Measurements from ENCODE around the gene CCR5AS.
A peak's percentile ranks its signal among the peaks of the same experiment; 100 is the strongest.

CCR5AS gene

GRCh38 chr3:46365737-46366524 lies 40.9 kb downstream of the CCR5AS start:
- H4K91ac ChIP-seq (ENCODE audit: low read length) = no peak overlapping the region
- no peak overlapping the region for H2BK5ac ChIP-seq (ENCODE audit: low read depth, low read length, poor library complexity, severe bottlenecking)
- H3K4ac ChIP-seq (ENCODE audit: low read depth in 1 of 2, low read length in 2 of 2) = no peak overlapping the region
- no peak overlapping the region for H2BK120ac ChIP-seq (ENCODE audit: low read depth, low read length)
- H3K27ac ChIP-seq (ENCODE audit: low read length, poor library complexity, severe bottlenecking) = no peak overlapping the region
- H3K4me1 ChIP-seq (ENCODE audit: control insufficient read depth, insufficient read depth, low read depth, low read length) = no peaks in the 10 kb centered on the region
- peaks cover 8 to 18% of the 10 kb centered on the region in 2 experiments for H3K27me3 ChIP-seq (ENCODE audit: control insufficient read depth in 1 of 2, insufficient read depth in 1 of 2, low read length in 2 of 2)
- H2BK15ac ChIP-seq (ENCODE audit: low read depth, poor library complexity, severe bottlenecking) = no peak overlapping the region
- DNase-seq = no peak
- no peaks in the 10 kb centered on the region for H3K79me1 ChIP-seq (replicated peaks; ENCODE audit: low read length, poor library complexity, severe bottlenecking)
- 93% methylated on average over 4 of the region's 5 CpGs for WGBS
- H3K18ac ChIP-seq (ENCODE audit: low read depth in 1 of 2, low read length in 2 of 2) = no peak overlapping the region
- no peak overlapping the region for H3K14ac ChIP-seq (ENCODE audit: low read length in 2 of 2)
- no peaks in the 10 kb centered on the region for H3K9me3 ChIP-seq (ENCODE audit: control insufficient read depth, low read length)
- no peaks in the 10 kb centered on the region for H3K36me3 ChIP-seq (ENCODE audit: control insufficient read depth in 1 of 2, insufficient read depth in 2 of 2, low read depth in 1 of 2, low read length in 2 of 2)
- no peak overlapping the region for H2AFZ ChIP-seq (ENCODE audit: low read depth, low read length)
- no peak overlapping the region for H3K4me3 ChIP-seq (ENCODE audit: insufficient read depth in 1 of 2, low read depth in 1 of 2, low read length in 2 of 2)
- H4K8ac ChIP-seq (ENCODE audit: low read length) = no peak overlapping the region
- H2BK12ac ChIP-seq (ENCODE audit: low read length in 2 of 2) = no peak overlapping the region
- H3K4me2 ChIP-seq (ENCODE audit: low read length, poor library complexity, severe bottlenecking) = no peak overlapping the region
- no peak overlapping the region for H2AK5ac ChIP-seq (ENCODE audit: low read length, severe bottlenecking)
- no peak overlapping the region for H3K23ac ChIP-seq (ENCODE audit: low read length in 2 of 2)
- H3K9ac ChIP-seq (ENCODE audit: low read length) = no peak overlapping the region

GRCh38 chr3:46365041-46365440 lies 41.8 kb downstream of the CCR5AS start:
- Histone ChIP-seq H2BK15ac (ENCODE audit: low read depth, poor library complexity, severe bottlenecking) (no peak overlapping the region), H2AFZ (ENCODE audit: low read depth, low read length) (no peak overlapping the region), H3K9me3 (ENCODE audit: control insufficient read depth, low read length) (no peaks in the 10 kb centered on the region), H3K79me1 (replicated peaks; ENCODE audit: low read length, poor library complexity, severe bottlenecking) (no peaks in the 10 kb centered on the region), H2BK12ac (ENCODE audit: low read length in 2 of 2) (no peak overlapping the region), H3K4me1 (ENCODE audit: control insufficient read depth, insufficient read depth, low read depth, low read length) (no peaks in the 10 kb centered on the region), H3K4ac (ENCODE audit: low read depth in 1 of 2, low read length in 2 of 2) (no peak overlapping the region), H4K91ac (ENCODE audit: low read length) (no peak overlapping the region), H2AK5ac (ENCODE audit: low read length, severe bottlenecking) (no peak overlapping the region), H3K14ac (ENCODE audit: low read length in 2 of 2) (no peak overlapping the region), H3K23ac (ENCODE audit: low read length in 2 of 2) (no peak overlapping the region), H2BK5ac (ENCODE audit: low read depth, low read length, poor library complexity, severe bottlenecking) (no peak overlapping the region), H3K4me2 (ENCODE audit: low read length, poor library complexity, severe bottlenecking) (no peak overlapping the region), H3K36me3 (ENCODE audit: control insufficient read depth in 1 of 2, insufficient read depth in 2 of 2, low read depth in 1 of 2, low read length in 2 of 2) (no peaks in the 10 kb centered on the region), H3K18ac (ENCODE audit: low read depth in 1 of 2, low read length in 2 of 2) (no peak overlapping the region), H4K8ac (ENCODE audit: low read length) (no peak overlapping the region), H3K9ac (ENCODE audit: low read length) (no peak overlapping the region), H2BK120ac (ENCODE audit: low read depth, low read length) (no peak overlapping the region), H3K27ac (ENCODE audit: low read length, poor library complexity, severe bottlenecking) (no peak overlapping the region), H3K4me3 (ENCODE audit: insufficient read depth in 1 of 2, low read depth in 1 of 2, low read length in 2 of 2) (no peak overlapping the region), H3K27me3 (ENCODE audit: control insufficient read depth in 1 of 2, insufficient read depth in 1 of 2, low read length in 2 of 2) (peaks cover 8 to 26% of the 10 kb centered on the region in 2 experiments)
- no peak for DNase-seq
- 80% methylated on average over 1 of the region's 4 CpGs for WGBS

DNA sequence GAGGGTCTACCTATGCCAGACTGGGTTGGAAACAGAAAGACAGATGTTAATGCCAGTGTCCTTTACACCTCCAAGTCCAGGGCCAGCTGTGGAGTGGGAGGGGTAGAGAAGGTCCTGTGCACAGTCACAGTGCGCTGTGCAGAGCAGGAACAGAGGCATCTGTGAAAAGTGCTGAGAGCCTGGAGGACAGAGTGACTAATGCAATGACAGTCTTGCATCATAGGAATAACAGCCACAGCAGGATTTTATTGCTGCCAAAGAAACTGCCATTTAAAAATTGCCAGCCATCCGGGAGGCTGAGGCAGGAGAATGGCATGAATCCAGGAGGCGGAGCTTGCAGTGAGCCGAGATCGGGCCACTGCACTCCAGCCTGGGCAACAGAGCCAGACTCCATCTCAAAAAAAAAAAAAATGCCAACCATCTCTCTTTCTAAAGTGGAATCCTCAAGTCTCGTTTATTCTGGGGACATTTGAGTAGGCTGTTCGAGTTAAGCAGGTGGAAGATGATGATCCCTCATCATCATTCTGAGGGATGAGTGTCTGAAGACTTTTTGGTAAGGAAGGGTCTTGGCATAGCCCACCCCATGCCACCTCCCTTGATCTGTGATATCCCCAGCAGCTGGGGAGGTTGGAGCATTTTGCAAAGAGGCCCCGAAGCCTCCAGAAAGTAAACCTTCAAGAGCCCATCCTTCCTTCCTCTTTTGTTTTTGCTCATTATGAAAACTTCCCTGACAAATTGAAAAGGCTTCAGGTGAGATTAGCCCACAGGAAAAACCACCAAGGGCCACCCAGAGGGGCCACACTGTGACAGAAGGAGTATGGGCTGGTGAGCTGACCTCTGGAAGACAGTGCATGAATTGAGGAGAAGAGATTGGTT lies 45.2 kb downstream of the CCR5AS start:
- WGBS = 78% methylated on average over 7 of the region's 8 CpGs
- Histone ChIP-seq H3K14ac (ENCODE audit: low read length in 2 of 2) (no peak overlapping the region), H3K9me3 (ENCODE audit: control insufficient read depth, low read length) (no peaks in the 10 kb centered on the region), H3K23ac (ENCODE audit: low read length in 2 of 2) (no peak overlapping the region), H2AFZ (ENCODE audit: low read depth, low read length) (no peak overlapping the region), H3K79me1 (replicated peaks; ENCODE audit: low read length, poor library complexity, severe bottlenecking) (no peaks in the 10 kb centered on the region), H2BK120ac (ENCODE audit: low read depth, low read length) (no peak overlapping the region), H3K4me2 (ENCODE audit: low read length, poor library complexity, severe bottlenecking) (no peak overlapping the region), H2BK5ac (ENCODE audit: low read depth, low read length, poor library complexity, severe bottlenecking) (no peak overlapping the region), H2BK12ac (ENCODE audit: low read length in 2 of 2) (no peak overlapping the region), H3K4me3 (ENCODE audit: insufficient read depth in 1 of 2, low read depth in 1 of 2, low read length in 2 of 2) (no peak overlapping the region), H4K8ac (ENCODE audit: low read length) (no peak overlapping the region), H2BK15ac (ENCODE audit: low read depth, poor library complexity, severe bottlenecking) (no peak overlapping the region), H2AK5ac (ENCODE audit: low read length, severe bottlenecking) (no peak overlapping the region), H4K91ac (ENCODE audit: low read length) (no peak overlapping the region), H3K9ac (ENCODE audit: low read length) (no peak overlapping the region), H3K18ac (ENCODE audit: low read depth in 1 of 2, low read length in 2 of 2) (no peak overlapping the region), H3K36me3 (ENCODE audit: control insufficient read depth in 1 of 2, insufficient read depth in 2 of 2, low read depth in 1 of 2, low read length in 2 of 2) (no peaks in the 10 kb centered on the region), H3K4ac (ENCODE audit: low read depth in 1 of 2, low read length in 2 of 2) (no peak overlapping the region), H3K4me1 (ENCODE audit: control insufficient read depth, insufficient read depth, low read depth, low read length) (no peaks in the 10 kb centered on the region), H3K27me3 (ENCODE audit: control insufficient read depth in 1 of 2, insufficient read depth in 1 of 2, low read length in 2 of 2) (peaks cover 27 to 29% of the 10 kb centered on the region in 2 experiments), H3K27ac (ENCODE audit: low read length, poor library complexity, severe bottlenecking) (no peak overlapping the region)
- peak; percentile 49 for DNase-seq

- Histone ChIP-seq H2BK5ac (ENCODE audit: low read depth, low read length, poor library complexity, severe bottlenecking) (no peak overlapping the region), H2AFZ (ENCODE audit: low read depth, low read length) (no peak overlapping the region), H2AK5ac (ENCODE audit: low read length, severe bottlenecking) (no peak overlapping the region), H3K23ac (ENCODE audit: low read length in 2 of 2) (no peak overlapping the region), H3K4me3 (ENCODE audit: insufficient read depth in 1 of 2, low read depth in 1 of 2, low read length in 2 of 2) (no peak overlapping the region), H3K14ac (ENCODE audit: low read length in 2 of 2) (no peak overlapping the region), H3K9me3 (ENCODE audit: control insufficient read depth, low read length) (no peaks in the 10 kb centered on the region), H3K4me2 (ENCODE audit: low read length, poor library complexity, severe bottlenecking) (no peak overlapping the region), H3K4me1 (ENCODE audit: control insufficient read depth, insufficient read depth, low read depth, low read length) (no peaks in the 10 kb centered on the region), H4K8ac (ENCODE audit: low read length) (no peak overlapping the region), H3K79me1 (replicated peaks; ENCODE audit: low read length, poor library complexity, severe bottlenecking) (no peaks in the 10 kb centered on the region), H3K27me3 (ENCODE audit: control insufficient read depth in 1 of 2, insufficient read depth in 1 of 2, low read length in 2 of 2) (peaks cover 27 to 35% of the 10 kb centered on the region in 2 experiments), H3K18ac (ENCODE audit: low read depth in 1 of 2, low read length in 2 of 2) (no peak overlapping the region), H3K36me3 (ENCODE audit: control insufficient read depth in 1 of 2, insufficient read depth in 2 of 2, low read depth in 1 of 2, low read length in 2 of 2) (no peaks in the 10 kb centered on the region), H2BK120ac (ENCODE audit: low read depth, low read length) (no peak overlapping the region), H3K4ac (ENCODE audit: low read depth in 1 of 2, low read length in 2 of 2) (no peak overlapping the region), H2BK12ac (ENCODE audit: low read length in 2 of 2) (no peak overlapping the region), H2BK15ac (ENCODE audit: low read depth, poor library complexity, severe bottlenecking) (no peak overlapping the region), H3K27ac (ENCODE audit: low read length, poor library complexity, severe bottlenecking) (no peak overlapping the region), H4K91ac (ENCODE audit: low read length) (no peak overlapping the region), H3K9ac (ENCODE audit: low read length) (no peak overlapping the region)
- 73% methylated on average over 6 of the region's 6 CpGs for WGBS
- DNase-seq = no peak
Measured at GRCh38 chr3:46360907-46361306, 46.0 kb downstream of the CCR5AS start.
